K562 (cell line): ENCODE measurements around the gene STUB1. TPM values are rescaled to one million over a fixed set of nuclear protein-coding genes. Genes with fewer than 3 reads are reported as not detected.
A peak's percentile ranks its signal among the peaks of the same experiment; 100 is the strongest.

Experiments
- ARHGAP35 ChIP-seq: fragments of 450-650 bp; IDR thresholded peaks from 2 replicates; pipeline ENCODE4 v1.6.1; 2018; ENCODE audit not compliant: partially characterized antibody
- FOXJ2 ChIP-seq: fragments of 200-800 bp; sonication (Bioruptor generic); IDR thresholded peaks from 2 replicates; pipeline ENCODE4 v1.6.1; 2016; ENCODE audit warnings: missing genetic modification characterization, missing compliant biosample characterization
- TRIM28 ChIP-seq: fragments of 450-650 bp; IDR thresholded peaks from 2 replicates; pipeline ENCODE4 v1.6.1; 2017
- YY1 ChIP-seq, 3 experiments: IDR thresholded peaks; 2 replicates each; pipeline ENCODE4 v1.6.1; 2011; ENCODE audit warnings: low read length in 2 of 3, mild to moderate bottlenecking in 2 of 3, moderate library complexity in 2 of 3, borderline replicate concordance in 1 of 3, control low read depth in 1 of 3, low read depth in 1 of 3; ENCODE audit not compliant: insufficient read depth in 3 of 3, insufficient replicate concordance in 2 of 3, control insufficient read depth in 1 of 3, insufficient read length in 1 of 3; ENCODE audit errors: extremely low read depth in 1 of 3
- polyA plus RNA-seq, 8 experiments: library from polyadenylated mRNA; depleted of rRNA in 4 of 8; stranded (reverse) in 5 of 8; unstranded in 3 of 8; fragments of >200 nt; fragmentation: Nextera tagmentation in 2 of 8; fragmentation: Illumina TruSeq in 1 of 8; extraction: Ambion mirVana in 2 of 8; extraction: Trizol in 1 of 8; gene quantifications; 2 replicates each; pipeline versions ENCODE4 v1.2.1 to v1.2.3, GENCODE V29; 2011 to 2014; ENCODE audit warnings: inconsistent platforms in 1 of 8, missing spikeins in 1 of 8
- total RNA-seq, 7 experiments: library from RNA; depleted of rRNA in 6 of 7; stranded (reverse); fragments of >200 nt in 6 of 7; fragmentation: Illumina TruSeq in 2 of 7; extraction: Trizol in 2 of 7; gene quantifications; 2 replicates each; pipeline versions ENCODE4 v1.2.1 to v1.2.3, GENCODE V29; 2011 to 2021; ENCODE audit warnings: low replicate concordance in 1 of 7
- TF ChIP-seq, protein P1 (sequence below), 2 experiments: fragments of 450-650 bp in 1 of 2; sonication (generic) in 1 of 2; formaldehyde crosslinking; conservative IDR thresholded peaks; 2 replicates each; pipeline versions ENCODE4 v1.4.0 to v1.8.1; 2020 to 2022; ENCODE audit warnings: mild to moderate bottlenecking in 1 of 2, missing genetic modification reagents in 1 of 2
- TF ChIP-seq, protein P2 (sequence below): IDR thresholded peaks from 3 replicates; pipeline ENCODE4 v1.6.1; 2011; ENCODE audit warnings: borderline replicate concordance, mild to moderate bottlenecking; ENCODE audit not compliant: insufficient read length, insufficient read depth
- TF ChIP-seq, protein P3 (sequence below): IDR thresholded peaks from 3 replicates; pipeline ENCODE4 v1.6.1; 2011; ENCODE audit warnings: borderline replicate concordance, mild to moderate bottlenecking, moderate library complexity; ENCODE audit not compliant: insufficient read length; ENCODE audit errors: extremely low read depth
- TF ChIP-seq, protein P4 (sequence below): fragments of 250-450 bp; sonication (Bioruptor Pico); IDR thresholded peaks from 2 replicates; pipeline ENCODE4 v1.4.0; 2020; ENCODE audit warnings: mild to moderate bottlenecking, moderate library complexity, borderline replicate concordance

The STUB1 gene
- total and polyA plus RNA-seq, 9 of the 15 experiments (the other 6 are each of a cell fraction or from before 2014, with no cell fraction given), result 10.6 to 251 (median 152) TPM

DNA sequence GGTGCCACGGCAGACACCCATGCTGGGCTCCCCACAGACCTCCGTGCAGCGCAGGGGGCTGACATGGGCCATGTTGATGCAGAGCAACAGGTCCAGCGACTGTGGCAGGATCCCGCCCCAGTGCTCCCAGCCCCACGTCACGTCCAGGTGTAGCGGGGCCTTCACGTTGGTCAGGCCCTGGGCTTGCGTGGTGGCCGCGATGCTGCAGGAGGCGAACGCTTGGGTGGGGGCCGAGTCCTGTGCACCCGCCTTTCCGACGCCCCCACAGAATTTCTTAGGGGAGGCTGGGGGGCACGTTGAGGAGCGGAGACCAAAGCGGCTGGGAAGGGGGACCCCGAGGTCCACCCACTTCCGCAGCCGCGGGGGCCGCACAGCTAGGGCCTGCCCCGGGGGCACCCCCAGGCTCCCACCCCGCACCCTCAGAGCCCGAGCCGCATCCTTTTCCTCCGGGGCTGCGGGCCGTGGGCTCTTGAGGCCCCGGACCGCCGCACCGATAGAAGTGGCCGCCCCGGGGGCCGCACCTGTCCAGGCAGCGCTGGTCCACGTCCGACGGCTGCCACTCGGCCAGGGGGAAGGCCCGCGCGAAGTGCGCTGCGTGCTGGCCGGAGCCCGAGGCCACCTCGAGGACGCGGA is 44.5 kb upstream of the STUB1 start (continued):
- TF ChIP-seq, protein P1, sequence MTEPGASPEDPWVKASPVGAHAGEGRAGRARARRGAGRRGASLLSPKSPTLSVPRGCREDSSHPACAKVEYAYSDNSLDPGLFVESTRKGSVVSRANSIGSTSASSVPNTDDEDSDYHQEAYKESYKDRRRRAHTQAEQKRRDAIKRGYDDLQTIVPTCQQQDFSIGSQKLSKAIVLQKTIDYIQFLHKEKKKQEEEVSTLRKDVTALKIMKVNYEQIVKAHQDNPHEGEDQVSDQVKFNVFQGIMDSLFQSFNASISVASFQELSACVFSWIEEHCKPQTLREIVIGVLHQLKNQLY (CRISPR knock-in tag; conservative IDR thresholded peaks at IDR 0.05), result 0 out of 4 replicates have a peak, but pooled peaks of 1 of the 2 experiments have one; percentile 44
- TF ChIP-seq FOXJ2, result 0 out of 2 replicates have a peak, but pooled peaks have one; percentile 16
- TF ChIP-seq, protein P2, sequence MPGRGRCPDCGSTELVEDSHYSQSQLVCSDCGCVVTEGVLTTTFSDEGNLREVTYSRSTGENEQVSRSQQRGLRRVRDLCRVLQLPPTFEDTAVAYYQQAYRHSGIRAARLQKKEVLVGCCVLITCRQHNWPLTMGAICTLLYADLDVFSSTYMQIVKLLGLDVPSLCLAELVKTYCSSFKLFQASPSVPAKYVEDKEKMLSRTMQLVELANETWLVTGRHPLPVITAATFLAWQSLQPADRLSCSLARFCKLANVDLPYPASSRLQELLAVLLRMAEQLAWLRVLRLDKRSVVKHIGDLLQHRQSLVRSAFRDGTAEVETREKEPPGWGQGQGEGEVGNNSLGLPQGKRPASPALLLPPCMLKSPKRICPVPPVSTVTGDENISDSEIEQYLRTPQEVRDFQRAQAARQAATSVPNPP, result no peak
- TF ChIP-seq ARHGAP35, result no peak
- TF ChIP-seq TRIM28, result no peak
- TF ChIP-seq, protein P3, sequence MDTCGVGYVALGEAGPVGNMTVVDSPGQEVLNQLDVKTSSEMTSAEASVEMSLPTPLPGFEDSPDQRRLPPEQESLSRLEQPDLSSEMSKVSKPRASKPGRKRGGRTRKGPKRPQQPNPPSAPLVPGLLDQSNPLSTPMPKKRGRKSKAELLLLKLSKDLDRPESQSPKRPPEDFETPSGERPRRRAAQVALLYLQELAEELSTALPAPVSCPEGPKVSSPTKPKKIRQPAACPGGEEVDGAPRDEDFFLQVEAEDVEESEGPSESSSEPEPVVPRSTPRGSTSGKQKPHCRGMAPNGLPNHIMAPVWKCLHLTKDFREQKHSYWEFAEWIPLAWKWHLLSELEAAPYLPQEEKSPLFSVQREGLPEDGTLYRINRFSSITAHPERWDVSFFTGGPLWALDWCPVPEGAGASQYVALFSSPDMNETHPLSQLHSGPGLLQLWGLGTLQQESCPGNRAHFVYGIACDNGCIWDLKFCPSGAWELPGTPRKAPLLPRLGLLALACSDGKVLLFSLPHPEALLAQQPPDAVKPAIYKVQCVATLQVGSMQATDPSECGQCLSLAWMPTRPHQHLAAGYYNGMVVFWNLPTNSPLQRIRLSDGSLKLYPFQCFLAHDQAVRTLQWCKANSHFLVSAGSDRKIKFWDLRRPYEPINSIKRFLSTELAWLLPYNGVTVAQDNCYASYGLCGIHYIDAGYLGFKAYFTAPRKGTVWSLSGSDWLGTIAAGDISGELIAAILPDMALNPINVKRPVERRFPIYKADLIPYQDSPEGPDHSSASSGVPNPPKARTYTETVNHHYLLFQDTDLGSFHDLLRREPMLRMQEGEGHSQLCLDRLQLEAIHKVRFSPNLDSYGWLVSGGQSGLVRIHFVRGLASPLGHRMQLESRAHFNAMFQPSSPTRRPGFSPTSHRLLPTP, result no peak
- TF ChIP-seq YY1 (IDR thresholded peaks at IDR 0.05; ENCODE audit: borderline replicate concordance in 1 of 3, control insufficient read depth in 1 of 3, extremely low read depth in 1 of 3, insufficient read depth in 3 of 3, insufficient read length in 1 of 3, insufficient replicate concordance in 2 of 3, low read depth in 1 of 3, low read length in 2 of 3), result no peak
- TF ChIP-seq, protein P4, sequence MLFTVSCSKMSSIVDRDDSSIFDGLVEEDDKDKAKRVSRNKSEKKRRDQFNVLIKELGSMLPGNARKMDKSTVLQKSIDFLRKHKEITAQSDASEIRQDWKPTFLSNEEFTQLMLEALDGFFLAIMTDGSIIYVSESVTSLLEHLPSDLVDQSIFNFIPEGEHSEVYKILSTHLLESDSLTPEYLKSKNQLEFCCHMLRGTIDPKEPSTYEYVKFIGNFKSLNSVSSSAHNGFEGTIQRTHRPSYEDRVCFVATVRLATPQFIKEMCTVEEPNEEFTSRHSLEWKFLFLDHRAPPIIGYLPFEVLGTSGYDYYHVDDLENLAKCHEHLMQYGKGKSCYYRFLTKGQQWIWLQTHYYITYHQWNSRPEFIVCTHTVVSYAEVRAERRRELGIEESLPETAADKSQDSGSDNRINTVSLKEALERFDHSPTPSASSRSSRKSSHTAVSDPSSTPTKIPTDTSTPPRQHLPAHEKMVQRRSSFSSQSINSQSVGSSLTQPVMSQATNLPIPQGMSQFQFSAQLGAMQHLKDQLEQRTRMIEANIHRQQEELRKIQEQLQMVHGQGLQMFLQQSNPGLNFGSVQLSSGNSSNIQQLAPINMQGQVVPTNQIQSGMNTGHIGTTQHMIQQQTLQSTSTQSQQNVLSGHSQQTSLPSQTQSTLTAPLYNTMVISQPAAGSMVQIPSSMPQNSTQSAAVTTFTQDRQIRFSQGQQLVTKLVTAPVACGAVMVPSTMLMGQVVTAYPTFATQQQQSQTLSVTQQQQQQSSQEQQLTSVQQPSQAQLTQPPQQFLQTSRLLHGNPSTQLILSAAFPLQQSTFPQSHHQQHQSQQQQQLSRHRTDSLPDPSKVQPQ (CRISPR knock-in tag), result no peak
